ENCODE data around the gene SRGAP1.

Gene SRGAP1

DNA sequence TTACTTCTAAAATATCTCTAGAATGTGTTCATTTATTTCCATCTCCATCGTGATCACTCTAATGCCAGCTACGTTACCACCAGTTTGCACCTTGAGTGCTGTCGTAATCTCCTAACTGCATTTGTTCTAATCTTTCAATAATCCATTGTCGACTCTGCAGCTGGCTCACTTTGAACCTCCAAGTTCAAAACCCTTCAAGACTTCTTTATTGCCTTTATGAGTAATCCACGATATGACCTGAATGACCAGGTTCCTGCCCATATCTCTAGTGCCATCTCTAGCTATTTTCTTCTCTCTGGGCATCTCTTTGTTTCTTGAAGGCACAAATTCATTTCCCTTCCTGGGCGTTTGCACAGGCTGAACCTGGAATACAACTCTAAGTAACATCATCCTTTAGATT lies 76.7 kb downstream of the SRGAP1 start:
- Histone ChIP-seq H3K4me3 (no peak overlapping the region), H3K27ac (no peak overlapping the region)
- DNase-seq (ENCODE audit: low spot score) = no peak
- TF ChIP-seq, protein P1, sequence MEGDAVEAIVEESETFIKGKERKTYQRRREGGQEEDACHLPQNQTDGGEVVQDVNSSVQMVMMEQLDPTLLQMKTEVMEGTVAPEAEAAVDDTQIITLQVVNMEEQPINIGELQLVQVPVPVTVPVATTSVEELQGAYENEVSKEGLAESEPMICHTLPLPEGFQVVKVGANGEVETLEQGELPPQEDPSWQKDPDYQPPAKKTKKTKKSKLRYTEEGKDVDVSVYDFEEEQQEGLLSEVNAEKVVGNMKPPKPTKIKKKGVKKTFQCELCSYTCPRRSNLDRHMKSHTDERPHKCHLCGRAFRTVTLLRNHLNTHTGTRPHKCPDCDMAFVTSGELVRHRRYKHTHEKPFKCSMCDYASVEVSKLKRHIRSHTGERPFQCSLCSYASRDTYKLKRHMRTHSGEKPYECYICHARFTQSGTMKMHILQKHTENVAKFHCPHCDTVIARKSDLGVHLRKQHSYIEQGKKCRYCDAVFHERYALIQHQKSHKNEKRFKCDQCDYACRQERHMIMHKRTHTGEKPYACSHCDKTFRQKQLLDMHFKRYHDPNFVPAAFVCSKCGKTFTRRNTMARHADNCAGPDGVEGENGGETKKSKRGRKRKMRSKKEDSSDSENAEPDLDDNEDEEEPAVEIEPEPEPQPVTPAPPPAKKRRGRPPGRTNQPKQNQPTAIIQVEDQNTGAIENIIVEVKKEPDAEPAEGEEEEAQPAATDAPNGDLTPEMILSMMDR (IDR thresholded peaks at IDR 0.05) = no peak

DNA sequence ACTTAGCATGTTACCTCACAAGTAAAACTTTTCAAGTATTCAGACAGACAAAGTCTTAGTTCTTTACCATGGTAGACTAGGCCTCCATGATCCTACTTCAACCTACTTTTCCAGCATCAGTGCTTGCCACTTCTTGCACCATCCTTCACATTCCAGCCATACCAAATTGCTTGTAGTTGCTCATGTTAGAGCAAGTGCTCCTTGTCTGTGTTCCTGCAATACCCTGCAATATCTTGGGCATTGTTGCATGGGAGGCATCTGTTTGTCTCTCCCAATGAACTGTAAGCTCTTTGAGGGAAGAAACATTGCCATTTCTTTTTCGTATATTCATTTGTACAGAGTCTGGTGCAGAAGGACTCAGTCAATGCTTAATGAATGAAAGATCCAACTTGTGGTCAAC lies 78.0 kb downstream of the SRGAP1 start:
- Histone ChIP-seq H3K4me3 (no peak overlapping the region), H3K27ac (no peak overlapping the region)
- TF ChIP-seq, protein P1 (IDR thresholded peaks at IDR 0.05) = no peak
- no peak for DNase-seq (ENCODE audit: low spot score)

DNA sequence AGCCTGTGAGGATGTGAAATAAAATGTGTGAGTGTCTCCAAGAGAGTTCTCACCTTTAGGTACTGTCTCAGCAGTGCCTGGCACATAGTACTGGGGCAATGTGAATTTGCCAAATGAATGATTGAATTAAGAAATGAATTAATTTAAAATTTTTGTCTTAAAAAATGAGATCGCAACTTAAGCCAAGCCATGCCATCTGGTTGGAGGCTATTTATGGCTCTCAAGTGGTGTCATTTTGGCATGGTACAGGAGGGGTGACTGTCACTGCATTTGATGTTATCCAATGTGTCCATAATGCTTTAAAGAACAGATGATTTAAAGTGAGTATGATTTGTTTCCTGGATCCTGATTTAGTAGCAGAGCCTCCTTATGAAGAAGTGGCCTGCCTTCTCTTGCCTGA lies 80.3 kb downstream of the SRGAP1 start:
- Histone ChIP-seq H3K4me3 (no peak overlapping the region), H3K27ac (no peak overlapping the region)
- no peak for DNase-seq (ENCODE audit: low spot score)
- TF ChIP-seq, protein P1 (IDR thresholded peaks at IDR 0.05) = no peak

DNA sequence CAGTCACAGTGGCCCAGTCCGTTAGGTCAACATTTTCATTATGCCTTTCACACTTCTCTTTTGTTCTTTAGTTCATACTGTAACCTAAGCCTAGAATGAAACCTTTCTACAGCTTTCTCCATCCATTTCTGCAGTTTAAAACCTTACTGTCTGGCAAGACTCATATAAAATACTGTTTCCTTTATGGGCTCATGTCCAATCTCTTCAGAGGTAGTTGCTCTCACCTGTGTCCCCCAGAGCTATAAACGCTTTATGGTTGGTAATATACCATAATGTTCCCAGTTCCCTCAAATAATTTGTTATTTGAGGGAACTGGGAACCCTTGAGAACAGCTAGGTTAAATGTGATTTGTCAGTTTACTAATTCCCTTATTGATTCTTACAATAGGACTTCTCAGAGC lies 83.0 kb downstream of the SRGAP1 start:
- TF ChIP-seq, protein P1 (IDR thresholded peaks at IDR 0.05) = no peak
- Histone ChIP-seq H3K4me3 (no peak overlapping the region), H3K27ac (no peak overlapping the region)
- no peak for DNase-seq (ENCODE audit: low spot score)

DNA sequence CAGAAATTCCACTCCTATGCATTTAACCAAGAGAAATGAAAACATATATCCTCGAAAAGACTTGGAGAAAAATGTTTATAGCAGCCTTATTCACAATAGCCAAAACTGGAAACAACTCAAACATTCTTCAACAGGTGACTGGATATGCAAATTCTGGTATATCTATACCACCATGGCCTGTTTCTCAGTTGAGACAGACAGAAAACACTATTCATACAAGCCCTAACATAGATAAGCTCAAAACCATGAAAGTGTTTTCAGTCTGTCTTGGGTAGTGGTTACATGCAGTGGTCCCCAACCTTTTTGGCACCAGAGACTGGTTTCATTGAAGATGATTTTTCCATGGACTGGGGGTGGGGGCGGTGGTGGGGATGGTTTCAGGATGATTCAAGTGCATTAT lies 83.8 kb downstream of the SRGAP1 start:
- no peak overlapping the region for H3K27ac ChIP-seq
- no peak overlapping the region for H3K4me3 ChIP-seq
- TF ChIP-seq, protein P1 (IDR thresholded peaks at IDR 0.05) = no peak
- DNase-seq (ENCODE audit: low spot score) = no peak

DNA sequence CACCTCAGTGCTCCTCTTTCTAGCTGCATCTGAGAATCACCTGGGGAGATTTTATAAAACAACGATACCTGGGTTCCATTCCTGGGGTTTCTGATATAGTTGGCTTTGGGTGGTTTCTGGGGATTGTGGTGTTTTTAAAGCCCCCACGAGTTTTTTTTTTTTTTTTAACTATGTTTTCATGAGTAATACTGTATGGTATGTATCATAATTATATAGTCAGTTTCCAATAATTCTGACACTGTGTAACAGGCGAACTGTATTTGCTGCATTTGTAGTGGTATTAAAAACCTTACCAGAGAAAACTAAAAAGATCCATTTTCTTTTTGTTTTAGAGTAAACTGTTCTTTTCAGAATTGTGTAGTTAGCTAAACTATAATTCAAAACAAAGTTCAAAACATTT lies 84.9 kb downstream of the SRGAP1 start:
- DNase-seq (ENCODE audit: low spot score) = no peak
- Histone ChIP-seq H3K4me3 (no peak overlapping the region), H3K27ac (no peak overlapping the region)
- TF ChIP-seq, protein P1 (IDR thresholded peaks at IDR 0.05) = no peak

DNA sequence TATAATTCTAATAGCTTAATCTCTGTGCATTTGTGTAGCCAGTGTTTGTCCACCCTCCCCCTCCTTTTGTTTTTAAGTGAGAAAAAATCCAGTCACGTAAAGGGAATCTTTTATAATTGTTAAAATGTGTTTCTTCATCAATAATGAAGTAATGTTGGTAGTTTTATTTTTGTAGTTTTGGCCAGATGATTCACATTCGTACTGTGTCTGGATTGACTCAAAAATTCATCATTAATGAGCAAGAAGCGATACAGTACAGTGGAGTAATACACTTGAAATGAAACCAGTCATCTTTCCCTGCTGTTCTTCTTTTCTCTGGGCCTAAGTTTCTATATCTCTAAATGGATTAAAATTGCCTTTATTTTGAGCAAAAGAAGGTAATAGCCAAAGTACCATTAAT lies 86.5 kb downstream of the SRGAP1 start:
- DNase-seq (ENCODE audit: low spot score) = no peak
- Histone ChIP-seq H3K4me3 (no peak overlapping the region), H3K27ac (no peak overlapping the region)
- TF ChIP-seq, protein P1 (IDR thresholded peaks at IDR 0.05) = no peak
